Hematopoietic multipotent progenitor cell treated with erythropoietin and hydrocortisone succinate and interleukin-3 and kit ligand, for 4 days (in vitro differentiated cells): ENCODE measurements around the gene RPRD1A.
"Not testable (repeated sequence)": the region's sequence is repeated elsewhere in the genome, so short reads cannot be mapped to it uniquely, and the experiment has no call there.

Experiments
- DNase-seq: peaks from one replicate; pipeline ENCODE4 v3.0.0-alpha.2; 2015

Gene RPRD1A

DNA sequence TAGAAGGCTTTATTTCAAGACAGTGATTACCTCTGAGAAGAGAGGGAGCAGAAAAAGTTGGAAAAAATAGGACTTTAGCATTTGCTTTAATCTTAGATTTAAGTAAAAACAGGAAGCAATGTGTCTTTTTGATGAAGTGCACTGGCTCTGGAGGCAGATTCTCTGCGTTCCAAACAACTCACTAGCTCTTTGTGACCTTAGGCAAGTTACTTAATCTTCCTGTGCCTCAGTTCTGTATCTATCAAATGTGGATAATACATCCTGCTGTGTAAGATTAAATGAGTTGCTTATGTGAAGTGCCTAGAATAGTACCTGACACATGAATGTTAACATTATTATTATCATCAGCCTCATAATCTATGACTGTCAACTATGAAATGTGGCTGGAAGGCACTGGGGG lies 42.3 kb downstream of the RPRD1A start:
- peak; percentile 15 for DNase-seq

DNA sequence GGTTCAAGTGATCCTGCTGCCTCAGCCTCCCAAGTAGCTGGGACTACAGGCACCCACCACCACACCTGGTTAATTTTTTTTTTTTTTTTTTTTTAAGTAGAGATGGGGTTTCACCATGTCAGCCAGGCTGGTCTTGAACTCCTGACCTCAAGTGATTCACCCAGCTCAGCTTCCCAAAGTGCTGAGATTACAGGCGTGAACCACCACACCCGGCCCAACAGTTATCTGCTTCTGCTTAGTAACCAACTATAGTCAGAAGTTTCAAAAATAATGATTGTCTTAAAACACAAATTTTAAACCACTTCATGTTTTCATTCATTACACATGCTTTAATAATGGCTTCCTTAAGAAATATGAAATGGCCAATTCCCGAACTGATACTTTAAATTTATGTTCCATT lies 43.1 kb downstream of the RPRD1A start:
- not testable (repeated sequence) for DNase-seq

DNA sequence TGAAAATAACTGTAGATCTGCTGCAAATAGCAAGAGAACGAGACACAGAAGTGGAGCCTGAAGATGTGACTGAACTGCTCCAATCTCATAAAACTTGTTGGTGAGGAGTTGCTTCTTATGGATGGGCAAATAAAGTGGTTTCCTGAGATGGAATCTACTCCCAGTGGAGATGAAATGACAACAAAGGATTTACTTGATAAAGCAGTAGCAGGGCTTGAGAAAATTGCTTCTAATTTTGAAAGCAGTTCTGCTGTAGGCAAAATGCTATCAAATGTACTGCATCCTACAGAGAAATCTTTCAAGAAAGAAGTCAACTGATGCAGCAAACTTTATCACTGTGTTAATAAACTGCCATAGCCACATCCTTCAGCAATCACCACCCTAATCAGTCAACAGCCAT lies 44.0 kb downstream of the RPRD1A start:
- DNase-seq, result no peak

DNA sequence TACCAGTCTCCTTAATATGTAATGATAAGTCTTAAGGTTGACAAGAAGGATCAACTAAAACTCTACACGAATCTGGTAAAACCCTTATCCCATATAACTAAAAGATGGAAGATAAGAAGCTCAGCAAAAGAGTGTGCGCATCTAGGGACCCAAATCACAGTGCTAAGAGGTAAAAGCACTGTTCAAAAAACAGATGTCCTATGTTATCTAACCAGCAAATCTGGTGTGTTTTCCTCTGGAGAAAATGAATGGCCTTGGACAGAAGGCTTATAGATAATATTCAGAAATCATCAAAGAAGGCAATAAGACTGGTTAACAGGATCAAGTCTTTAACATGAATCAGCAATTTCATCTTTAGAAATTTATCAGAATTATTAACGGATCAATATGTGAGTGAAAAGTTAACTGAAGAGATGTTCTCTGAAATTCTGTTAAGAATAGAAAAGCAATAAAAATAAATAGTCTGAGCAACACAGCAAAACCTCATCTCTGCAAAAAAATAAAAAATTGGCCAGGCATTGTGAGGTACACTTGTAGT lies 47.1 kb downstream of the RPRD1A start:
- DNase-seq, result no peak

DNA sequence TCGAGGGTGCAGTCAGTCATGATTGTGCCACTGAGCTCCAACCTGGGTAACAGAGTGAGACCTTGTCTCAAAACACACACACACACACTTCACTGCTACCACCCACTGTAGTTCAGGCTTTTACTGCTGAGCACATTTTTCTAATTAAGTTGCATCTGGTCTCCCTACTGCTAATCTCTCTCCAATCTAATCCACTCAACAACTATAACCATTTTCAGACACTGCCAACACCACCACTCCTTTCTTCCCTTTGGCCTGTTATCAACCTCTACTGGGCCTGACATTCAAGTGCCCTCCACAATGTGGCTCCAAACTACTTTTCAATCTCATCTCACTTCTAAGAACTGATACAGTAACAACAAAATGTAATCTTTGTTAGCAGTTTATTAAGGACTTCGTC lies 50.1 kb downstream of the RPRD1A start:
- DNase-seq, result no peak

DNA sequence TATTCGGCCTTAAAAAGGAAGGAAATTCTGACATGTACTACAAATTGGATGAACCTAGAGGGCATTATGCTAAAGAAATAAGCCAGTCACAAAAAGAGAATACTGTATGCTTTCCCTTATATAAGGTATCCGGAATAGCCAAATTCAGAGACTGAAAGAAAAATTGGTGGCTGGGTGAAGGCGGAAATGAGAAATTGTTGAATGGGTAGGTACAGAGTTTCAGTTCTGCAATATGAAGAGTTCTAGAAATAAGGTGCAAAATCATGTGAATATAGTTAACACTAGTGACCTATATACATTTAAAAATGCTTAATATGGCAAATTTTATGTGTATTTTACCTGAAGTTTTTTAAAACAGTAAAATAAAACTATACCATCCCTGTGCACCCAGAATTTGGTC lies 51.7 kb downstream of the RPRD1A start:
- no peak for DNase-seq

DNA sequence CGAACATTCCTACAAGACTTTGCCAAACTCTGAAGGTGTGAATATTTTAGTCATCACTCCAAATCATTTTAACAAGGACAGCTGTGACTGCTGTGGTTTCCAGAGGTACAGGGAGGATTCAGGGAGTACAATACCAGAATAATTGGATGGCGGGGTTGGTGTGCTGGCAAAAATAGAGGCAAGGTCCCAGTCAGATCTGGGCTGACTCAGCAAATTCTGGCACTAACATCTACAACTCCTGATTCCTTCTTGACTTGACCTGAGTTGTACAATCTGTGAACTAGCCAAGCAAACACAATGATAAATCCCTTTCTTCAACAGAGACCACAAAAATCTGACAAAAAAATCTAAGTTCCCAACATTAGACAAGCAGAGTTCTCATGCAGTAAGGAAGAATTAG lies 54.5 kb downstream of the RPRD1A start:
- DNase-seq, result no peak

DNA sequence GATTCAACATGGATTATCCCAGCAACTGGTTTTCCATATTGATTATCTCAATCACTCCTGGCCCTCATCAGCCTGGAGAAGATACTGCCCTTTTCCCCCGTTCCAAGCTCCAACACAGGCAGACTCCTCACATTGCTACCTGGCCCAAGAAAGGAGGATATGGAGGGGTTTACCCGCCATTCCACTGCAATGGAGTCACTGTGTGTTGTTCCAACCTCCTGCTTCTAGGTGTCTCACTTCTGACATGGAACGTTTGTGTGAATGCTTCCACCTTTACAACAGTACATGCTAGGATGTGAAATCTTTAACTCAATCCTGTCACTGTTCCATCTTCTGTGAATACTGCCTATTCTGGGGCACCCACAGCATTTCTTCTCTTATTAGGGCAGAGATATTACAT lies 58.1 kb downstream of the RPRD1A start:
- no peak for DNase-seq

DNA sequence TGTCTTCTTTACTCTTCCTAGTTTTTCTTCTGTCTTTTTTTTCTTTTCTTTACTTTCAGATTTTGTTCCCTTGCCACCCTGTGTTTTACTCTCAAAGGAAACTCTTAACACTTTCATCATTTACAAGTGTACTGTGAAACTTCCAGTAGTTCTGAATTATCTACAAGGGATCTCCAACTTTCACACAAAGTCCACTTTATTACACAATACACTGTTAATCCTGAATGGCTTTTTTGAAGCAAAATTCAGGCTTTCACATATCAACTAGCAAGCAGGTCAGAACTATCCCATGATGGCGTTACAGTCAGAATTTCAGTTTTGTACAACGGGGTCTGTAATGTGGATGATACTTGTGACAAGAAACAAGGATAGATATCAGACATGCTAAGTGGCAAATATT lies 60.4 kb downstream of the RPRD1A start:
- DNase-seq, result no peak

DNA sequence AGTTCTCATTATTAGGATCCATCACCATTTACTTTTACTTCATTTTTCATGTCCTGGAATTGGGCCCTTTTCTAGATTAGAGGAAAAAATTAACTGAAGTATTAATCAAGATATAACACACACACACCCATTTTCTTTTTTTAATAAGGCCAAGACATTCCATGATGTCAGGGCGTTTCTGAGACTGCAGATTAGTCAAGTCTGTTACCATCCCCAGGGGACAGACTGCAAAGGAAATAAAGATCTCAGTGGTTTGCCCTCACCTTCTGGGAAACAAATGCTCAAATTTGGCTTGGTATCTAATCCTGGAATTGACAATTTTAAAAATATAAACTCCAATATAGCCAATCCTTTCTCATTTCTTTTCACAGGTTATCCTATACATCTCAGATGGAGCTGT lies 67.4 kb downstream of the RPRD1A start:
- DNase-seq, result no peak

DNA sequence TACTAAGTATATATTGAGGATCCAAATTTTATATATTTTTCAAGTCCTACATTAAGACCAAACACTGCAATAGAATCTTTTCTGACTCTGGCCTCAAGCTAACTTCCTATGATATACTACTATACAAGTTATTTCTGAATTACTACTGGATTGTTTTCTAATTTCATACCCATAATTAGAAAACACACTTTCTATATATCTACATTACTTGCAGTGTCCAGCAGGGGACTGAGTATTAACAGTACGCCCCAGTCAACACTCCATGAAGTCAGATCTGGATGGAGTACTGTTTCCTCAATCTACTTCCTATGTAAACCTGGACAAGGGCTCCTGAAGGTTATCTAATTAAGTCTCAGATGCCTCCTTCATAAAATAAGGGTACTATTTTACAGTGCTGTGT lies 68.4 kb downstream of the RPRD1A start:
- peak; percentile 46 for DNase-seq

DNA sequence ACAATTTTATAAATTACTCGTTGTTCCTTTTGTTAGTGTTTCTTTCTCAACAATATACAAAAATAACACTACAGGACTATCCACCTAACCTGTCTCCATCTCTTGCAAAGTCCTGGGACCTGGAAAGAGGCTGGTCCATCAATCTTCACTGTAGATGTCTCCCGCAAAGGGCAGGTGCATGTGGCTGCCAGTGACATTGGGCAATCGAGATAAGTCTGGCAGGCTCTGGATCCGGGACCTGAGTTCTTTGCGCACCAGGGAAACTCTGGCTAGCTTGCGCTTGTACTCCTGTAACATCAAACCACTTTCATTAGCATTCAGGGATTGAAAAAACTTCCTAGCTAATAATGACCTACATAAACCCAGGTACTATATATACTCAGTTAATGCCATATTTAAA lies 74.3 kb downstream of the RPRD1A start:
- no peak for DNase-seq

DNA sequence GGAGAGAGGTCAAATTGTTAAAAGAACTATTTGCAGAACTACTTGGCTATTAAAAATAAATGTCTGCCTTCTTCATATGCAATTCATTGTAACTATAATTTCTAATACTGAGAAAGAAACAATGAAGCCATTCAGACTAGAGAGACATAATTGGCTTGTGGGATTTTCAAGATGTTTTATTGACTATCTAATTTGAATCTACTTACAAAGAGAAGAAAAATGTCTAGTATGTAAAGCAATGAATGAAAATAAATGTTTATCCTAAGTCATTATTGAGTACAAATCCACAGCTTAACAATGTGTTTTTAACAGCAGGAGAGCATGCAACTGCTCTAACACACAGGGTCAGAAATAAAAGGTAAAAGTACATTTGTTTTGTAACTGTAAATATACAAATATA lies 75.7 kb downstream of the RPRD1A start:
- no peak for DNase-seq

DNA sequence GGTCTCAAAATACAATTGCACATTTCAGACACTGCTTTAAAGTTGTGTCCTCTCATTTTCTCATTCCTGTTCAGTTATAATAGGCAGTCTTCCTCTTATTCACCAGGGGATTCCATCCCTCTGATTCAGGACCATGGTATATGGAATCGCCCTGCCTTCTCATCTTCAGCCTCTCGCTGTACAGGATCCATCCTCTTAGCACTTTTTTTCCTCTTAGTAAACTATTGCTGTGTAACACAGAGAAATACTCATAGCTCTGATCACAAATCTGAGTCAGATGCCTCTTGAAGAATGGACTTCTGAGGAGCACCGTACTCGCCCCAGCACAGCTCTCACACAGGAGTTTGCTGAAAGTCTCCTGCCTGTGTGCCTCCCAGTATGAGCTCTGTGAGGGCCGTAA lies 83.5 kb downstream of the RPRD1A start:
- DNase-seq, result no peak

DNA sequence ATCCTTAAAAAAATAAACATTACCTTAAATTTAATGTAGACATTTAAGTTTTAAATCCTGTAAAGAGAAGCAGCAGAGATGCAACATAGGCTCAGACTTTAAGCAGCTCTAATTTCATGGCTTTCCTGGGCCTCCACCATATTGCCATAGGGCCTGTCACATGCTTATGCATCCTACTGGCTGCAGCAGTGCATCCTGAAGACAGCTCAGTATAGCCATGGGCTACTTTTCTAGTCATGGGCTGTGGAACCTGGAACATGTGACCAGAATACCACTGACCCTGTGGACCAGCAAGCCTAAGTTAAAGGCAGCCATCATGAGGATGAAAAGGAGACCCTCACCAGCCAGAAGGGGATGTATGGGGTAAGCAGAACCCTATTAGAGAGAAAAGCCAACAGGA lies 84.2 kb downstream of the RPRD1A start:
- no peak for DNase-seq

DNA sequence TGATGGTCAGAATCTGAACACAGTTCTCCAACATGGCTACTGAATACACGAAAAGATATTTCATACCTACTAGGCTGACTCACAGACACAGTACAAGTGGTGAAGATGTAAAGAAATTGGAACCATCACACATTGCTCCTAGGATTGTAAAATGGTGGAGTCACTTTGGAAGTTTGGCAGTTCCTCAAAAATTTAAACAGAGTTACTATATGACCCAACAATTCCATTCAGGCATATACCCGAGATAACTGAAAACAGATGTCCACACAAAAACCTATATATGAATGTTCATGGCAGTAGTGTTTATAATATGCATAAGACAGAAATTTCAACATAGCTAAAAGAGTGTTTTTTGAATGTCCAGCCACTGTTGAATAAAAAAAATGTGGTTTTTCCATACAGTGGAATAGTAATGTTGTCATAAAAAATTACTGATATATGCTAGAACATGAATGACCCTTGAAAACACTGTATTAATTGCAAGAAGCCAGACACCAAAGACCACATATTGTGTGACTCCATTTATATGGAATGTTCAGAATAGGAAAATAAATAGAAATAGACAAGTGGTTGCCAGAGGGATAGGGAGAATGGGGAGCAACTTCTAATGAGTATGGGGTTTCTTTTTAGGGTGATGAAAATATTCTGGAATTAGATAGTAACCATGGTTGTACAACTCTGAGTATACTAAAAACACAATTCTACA lies 84.8 kb downstream of the RPRD1A start:
- no peak for DNase-seq

DNA sequence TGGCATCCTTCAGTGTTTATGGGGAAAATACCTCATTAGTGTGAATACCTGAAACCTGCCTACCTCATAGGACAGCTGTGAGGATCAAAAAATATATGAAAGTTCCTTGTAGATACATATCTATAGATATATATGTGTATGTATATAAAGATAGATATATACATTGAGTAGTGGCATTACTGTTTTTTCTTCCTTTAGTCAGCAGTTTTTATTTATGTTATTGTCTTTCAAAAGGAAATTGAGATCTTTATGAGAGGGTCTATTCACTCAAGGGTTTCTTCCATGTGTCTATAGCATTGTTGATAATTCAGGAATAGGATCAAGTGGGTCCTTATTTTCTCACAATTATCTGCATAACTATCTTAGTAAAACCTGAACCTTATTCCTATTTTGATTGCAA lies 88.2 kb downstream of the RPRD1A start:
- no peak for DNase-seq

DNA sequence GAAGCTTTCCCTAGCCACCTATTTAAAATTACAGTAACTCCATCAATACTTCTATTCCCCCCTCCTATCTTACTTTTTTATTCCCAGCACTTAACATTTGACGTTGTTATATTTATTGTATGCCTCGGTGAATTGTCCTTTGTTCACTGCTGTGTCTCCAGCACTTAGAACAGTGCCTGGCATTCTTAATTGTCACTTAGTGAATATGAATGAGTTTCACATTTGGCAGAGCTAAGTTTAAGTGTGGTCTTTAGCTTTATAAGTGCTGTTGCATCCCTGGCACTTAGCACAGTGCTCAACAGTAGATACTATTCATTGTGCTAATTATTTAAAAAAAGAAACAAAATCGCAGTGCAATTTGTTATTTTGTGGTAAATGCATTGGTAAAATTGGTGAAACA lies 93.2 kb downstream of the RPRD1A start:
- DNase-seq, result no peak

DNA sequence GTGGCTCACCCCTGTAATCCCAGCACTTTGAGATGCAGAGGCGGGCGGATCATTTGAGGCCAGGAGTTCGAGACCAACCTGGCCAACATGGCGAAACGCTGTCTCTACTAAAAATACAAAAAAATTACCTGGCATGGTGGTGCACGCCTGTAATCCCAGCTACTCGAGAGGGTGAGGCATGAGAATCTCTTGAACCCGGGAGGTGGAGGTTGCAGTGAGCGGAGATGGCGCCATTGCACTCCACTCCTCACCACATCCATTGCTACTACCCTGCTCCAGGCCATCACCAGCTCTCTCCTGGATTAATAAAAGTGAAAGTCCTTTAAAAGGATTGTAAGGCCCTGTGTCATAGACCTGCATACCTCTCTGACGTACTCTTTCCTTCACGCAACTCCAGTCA lies 93.7 kb downstream of the RPRD1A start:
- DNase-seq, result no peak

DNA sequence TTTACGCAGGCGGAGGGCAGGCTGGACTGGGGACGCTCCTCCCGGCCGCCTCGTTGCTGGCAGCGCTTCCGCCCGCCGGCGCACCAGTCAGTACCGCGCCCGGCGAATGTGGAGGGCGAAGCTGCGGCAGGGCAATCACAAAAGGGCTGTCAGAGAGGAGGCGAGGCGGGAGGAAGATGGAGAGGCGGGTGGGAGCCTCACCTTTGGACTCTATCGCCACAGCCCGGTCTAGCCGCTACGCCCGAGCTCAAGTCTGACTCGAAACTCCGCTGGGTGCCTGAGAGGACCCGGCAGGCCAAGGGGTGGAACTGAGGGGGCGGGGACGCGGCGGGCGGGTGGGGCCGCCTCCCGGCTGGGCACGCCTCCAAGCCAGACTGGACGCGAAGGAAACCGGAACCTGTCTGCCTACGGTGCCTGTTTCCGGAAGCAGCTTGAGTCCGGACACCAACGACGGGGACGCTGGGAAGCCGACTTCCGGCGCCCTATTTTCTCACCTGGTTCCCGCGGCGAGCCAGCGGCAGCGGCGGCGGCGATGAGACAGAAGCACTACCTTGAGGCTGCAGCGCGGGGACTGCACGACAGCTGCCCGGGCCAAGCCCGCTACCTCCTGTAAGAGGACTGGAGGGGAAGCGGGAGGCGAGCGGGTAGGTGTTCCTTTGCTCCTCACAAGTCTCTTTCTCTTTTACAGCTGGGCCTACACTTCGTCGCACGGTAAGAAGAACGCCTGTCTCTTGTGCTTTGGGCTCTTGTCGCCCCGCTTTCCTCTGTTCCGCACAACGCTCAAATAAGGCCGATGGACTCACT lies 95.0 kb downstream of the RPRD1A start, which contains the start of gene RMP24:
TSS of gene RMP24 (plus strand) at position 483 of the 804 bp plus-strand sequence.
- DNase-seq, result peak; percentile 97

DNA sequence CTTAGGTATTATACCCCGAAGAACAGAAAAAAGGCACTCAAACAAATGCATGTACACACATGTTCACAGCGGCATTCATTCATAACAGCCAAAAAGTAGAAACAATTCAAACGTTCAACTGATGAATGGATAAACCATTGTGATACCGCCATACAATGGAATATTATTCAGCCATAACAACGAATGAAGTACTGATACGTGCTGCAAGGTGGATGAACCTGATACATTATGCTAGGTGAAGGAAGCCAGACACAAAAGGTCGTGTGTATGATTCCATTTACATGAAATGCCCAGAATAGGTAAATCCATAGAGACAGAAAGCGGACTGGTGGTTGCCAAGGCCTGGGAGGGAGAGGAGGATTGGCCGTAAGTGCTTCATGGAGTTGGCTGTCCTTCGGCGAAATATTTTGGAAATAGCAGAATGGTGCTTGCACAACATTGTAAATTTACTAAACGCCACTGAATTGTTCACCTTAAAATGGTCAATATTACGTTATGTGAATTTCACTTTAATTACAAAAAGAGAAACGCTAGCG lies 95.6 kb downstream of the RPRD1A start:
- no peak for DNase-seq

DNA sequence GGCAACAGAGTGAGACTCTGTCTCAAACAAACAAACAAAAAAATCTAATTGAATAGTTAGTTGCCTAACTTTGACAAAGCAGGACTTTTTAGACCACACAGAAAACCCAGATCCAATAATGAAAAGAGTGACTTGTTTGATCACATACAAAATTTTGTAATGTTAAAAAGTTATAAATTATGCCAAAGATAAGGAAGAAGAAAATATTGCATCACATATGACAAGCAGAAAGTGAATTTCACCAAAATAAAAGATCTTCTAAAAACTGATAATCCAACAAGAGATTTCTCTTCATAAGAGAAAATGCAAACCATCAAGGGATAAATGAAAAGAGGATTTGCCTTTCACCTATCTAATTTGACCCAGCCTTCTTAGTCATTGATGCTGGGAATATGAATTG lies 97.7 kb downstream of the RPRD1A start:
- no peak for DNase-seq

DNA sequence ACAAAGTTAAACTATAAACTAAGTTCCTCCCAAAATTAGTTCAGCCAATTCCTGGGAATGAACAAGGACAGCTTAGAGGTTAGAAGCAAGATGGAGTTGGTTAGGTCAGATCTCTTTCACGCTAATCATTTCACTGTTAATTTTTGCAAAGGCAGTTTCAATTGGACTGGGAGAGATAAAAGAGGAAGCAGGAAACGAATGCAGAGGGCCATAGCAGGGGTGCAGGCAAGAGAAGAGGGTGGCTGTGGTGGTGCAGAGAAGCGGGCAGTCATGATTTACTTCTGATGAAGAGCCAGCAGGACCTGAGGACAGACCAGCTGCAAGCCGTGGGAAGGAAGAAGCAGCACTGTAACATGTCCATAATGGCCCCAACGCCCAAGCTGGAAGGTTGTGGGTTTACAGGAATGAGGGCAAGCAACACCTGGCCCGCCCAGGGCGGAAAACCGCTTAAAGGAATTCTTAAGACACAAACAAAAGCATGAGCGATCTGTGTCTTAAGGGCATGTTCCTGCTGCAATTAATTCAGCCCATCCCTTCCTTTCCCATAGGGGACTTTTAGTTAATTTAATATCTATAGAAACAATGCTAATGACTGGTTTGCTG lies 99.0 kb downstream of the RPRD1A start:
- DNase-seq, result peak; percentile 24

DNA sequence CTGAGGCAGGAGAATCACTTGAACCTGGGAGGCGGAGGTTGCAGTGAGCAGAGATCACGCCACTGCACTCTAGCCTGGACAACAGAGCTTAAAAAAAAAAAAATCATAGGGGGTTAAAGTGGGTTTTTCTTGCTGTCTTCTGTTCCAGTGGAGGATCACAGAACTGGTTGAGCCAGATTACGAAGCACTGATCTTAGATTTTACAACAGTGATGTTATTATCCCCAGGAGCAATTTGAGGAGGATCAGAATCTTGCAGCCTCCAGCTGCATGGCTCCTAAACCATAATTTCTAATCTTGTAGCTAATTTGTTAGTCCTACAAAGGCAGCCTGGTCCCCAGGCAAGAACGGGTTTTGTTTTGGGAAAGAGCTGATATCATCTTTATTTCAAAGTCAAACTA lies 99.5 kb downstream of the RPRD1A start:
- DNase-seq, result not testable (repeated sequence)
